NCI-H524 (cell line): ENCODE results near the gene TSPOAP1.

ENCODE experiments used
- DNase-seq, 2 experiments: peaks; one replicate each; lab custom pipeline; 2025; lab: John Stamatoyannopoulos, UW

Gene TSPOAP1

DNA sequence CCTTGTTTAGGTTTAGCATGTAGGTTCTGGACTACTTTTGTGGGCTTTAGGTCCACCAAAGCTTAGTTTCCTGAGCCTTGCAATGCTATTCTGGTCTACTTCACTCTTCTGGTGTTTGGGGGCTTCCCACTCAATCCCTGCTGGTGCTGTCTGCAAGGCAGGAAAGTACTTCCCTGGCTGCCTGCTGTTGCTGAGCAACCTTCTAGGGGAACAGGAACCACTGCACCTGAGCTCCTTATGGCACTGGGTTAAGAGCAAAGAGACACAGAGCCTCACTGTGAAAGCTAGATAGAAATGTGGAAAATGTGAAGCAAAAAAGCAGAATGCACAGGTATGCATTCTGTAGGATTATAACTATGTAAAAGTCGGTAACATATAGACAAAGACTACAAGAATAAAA lies 64.8 kb downstream of the TSPOAP1 start:
- DNase-seq = peak in 1 of 2 experiments; percentile 11

DNA sequence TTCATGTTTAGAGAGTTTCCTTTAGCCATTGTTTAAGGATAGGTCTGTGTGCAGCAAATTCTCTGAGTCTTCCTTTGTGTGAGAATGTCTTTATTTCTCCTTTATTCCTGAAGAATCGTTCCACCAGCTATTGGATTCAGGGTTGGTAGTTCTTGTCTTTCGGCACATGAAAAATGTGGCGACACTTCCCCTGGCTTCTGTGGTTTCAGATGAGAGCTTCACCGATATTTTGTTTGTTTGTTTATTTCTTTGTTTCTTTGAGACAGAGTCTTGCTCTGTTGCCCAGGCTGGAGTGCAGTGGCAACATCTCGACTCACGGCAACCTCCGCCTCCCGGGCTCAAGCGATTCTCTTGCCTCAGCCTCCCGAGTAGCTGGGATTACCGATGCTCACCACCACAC lies 66.4 kb downstream of the TSPOAP1 start:
- no peak for DNase-seq

DNA sequence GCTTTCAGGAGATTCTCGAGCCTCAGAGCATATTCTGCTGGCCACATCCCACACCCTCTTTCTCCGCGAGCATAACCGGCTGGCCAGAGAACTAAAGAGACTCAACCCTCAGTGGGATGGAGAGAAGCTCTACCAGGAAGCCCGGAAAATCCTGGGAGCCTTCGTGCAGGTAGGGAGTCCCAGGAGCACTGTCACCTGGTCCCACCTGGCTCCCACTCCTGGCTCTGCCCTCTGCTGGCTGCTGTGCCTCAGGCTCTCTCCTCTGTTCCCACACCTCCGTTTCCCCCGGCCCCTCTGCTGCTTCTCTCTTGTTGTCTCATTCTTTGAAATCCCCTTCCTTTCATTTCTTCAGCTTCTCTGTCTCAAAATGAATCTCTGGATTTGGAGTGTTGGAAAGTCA lies 73.8 kb downstream of the TSPOAP1 start:
- DNase-seq = no peak

DNA sequence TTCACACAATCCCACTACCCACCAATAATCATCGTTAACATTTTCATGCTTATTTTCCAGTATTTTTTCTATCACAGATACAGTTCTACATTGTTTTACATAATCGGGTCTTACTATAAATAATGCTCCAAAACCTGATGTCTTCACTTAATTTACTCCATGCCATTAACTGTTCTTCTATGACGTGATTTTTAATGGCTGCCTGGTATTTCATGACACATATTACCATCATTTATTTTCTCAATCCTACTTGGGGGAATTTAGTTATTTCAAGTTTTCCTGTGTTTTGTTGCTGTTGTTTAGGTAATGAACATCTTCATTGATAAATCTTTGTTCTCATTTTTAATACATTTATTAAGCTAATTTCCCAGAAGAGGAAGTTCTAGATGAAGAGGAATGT lies 75.5 kb downstream of the TSPOAP1 start:
- DNase-seq = no peak

DNA sequence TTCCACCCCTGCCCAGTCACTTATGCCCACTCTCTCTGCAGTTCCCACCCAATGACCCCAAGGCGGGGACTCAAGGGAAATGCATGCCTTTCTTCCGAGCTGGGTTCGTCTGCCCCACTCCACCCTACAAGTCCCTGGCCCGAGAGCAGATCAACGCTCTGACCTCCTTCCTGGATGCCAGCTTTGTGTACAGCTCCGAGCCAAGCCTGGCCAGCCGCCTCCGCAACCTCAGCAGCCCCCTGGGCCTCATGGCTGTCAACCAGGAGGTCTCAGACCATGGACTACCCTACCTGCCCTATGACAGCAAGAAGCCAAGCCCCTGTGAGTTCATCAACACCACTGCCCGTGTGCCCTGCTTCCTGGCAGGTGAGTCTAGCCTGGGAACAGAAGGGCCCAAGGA lies 76.5 kb downstream of the TSPOAP1 start:
- DNase-seq = no peak
